Mesodermal cell (in vitro differentiated cells): ENCODE data around the gene HMX1.

ENCODE experiments used
- H3K27ac ChIP-seq: 2 replicates; pipeline ENCODE4 v1.7.0; 2013; ENCODE audit warnings: mild to moderate bottlenecking, low read depth, low read length, moderate library complexity; ENCODE audit not compliant: severe bottlenecking
- H3K36me3 ChIP-seq: 2 replicates; pipeline ENCODE4 v1.7.1; 2013; ENCODE audit warnings: mild to moderate bottlenecking, low read length, moderate library complexity; ENCODE audit not compliant: control insufficient read depth, insufficient read depth
- H3K4me1 ChIP-seq: one replicate; pipeline ENCODE4 v1.7.1; 2013; ENCODE audit warnings: mild to moderate bottlenecking, low read length; ENCODE audit not compliant: insufficient read depth, control insufficient read depth, poor library complexity, severe bottlenecking
- H3K4me3 ChIP-seq: 2 replicates; pipeline ENCODE4 v1.7.0; 2013; ENCODE audit warnings: low read length, control low read depth, mild to moderate bottlenecking; ENCODE audit not compliant: insufficient read depth, poor library complexity, severe bottlenecking; ENCODE audit errors: extremely low read depth
- H3K9me3 ChIP-seq: 2 replicates; pipeline ENCODE4 v1.7.1; 2013; ENCODE audit warnings: mild to moderate bottlenecking, low read length, moderate library complexity; ENCODE audit not compliant: control insufficient read depth
- WGBS, 2 experiments: methylation state at CpG; one replicate each; pipeline ENCODE4 v1.1.5; 2013; ENCODE audit warnings: missing lambda C conversion rate in 2 of 2; ENCODE audit not compliant: insufficient coverage in 2 of 2; 5-methylcytosine and 5-hydroxymethylcytosine counted together

HMX1 gene

DNA sequence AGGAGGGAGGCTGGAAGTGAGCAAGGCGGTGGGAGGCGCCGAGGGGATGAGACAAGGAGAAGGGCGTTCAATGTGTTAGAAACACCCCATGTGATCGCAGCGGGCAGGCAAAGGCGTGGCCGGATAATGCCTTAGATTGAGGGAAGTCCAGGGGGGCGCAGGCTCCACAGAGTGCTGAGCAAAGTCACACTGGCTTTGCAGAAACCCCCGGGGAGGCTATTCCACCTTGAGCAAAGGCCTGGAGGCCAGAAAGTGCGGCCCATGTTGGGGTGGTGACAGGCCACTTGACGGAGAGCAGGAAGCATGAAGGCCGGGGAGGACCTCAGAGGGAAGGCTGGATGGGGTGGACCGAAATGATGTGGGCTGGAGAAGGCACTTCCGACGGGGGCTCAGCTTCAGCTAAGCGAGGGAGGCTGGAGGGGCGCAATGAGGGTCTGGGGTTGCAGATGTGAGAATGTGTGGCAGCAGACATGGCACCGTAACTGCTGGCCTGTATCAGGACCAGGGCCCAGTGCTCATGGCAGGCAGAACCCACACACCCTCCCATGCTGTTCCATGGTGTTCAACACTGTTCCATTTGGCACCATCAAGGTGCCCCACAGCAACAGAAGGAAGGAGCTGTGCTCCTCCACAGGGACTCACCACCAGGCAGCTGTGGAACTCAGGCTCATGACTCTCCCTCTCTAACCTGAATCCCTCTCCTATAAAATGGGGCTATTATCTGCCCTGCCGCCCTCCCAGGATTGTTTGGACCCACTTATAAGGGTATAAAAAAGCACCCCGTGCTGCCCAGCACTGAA lies 50.3 kb downstream of the HMX1 start:
- Histone ChIP-seq H3K9me3 (no peaks in the 10 kb centered on the region), H3K27ac (no peak overlapping the region), H3K4me1 (no peaks in the 10 kb centered on the region), H3K4me3 (no peak overlapping the region), H3K36me3 (no peaks in the 10 kb centered on the region)
- 87 to 91% methylated on average over 15 to 21 of the region's 21 CpGs for WGBS, 2 experiments

DNA sequence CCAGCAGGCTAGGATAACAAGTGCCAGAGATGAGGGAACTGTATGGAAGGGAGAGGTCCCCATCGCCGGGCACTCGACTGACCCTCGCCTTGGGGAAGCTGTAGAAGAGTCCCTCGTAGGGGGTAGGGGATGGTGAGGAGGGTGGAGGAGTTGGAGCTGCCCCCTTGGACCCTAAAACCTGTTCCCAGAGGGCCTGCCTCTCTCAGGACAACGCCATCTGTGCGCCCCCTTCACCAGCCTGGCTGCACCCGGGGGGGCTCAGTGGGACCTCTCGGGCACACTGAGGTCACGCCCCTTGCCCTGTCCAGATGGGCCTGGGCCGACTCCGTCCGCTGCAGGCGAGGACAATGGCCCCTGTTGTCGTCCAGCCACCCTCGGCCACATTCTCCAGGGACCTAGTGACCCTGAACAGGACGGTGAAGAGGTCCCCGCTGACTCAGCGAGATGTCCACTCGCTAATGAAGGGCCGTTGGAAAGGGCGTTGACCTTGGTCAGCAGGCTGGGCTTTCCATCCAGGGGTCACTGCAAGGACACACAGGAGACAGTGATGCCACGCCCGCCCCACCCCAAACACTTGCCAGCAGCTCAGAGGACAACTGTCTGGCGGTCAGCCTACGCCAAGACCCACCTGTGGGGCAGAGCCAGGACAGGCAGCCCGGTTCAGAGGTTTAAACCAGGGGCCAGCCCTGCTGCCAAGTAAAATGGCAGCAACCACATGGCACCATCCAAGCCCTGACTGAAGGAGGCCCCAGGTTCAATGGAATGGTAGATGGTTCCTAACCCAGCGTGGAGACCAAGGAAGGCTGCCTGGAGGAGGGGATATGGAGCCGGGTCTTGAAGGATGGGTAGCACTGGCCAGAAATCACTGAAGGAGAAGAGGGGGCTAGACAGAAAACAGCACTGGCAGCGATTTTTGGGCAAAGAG lies 51.2 kb downstream of the HMX1 start:
- Histone ChIP-seq H3K9me3 (no peaks in the 10 kb centered on the region), H3K27ac (no peak overlapping the region), H3K4me1 (no peaks in the 10 kb centered on the region), H3K36me3 (no peaks in the 10 kb centered on the region), H3K4me3 (no peak overlapping the region)
- WGBS, 2 experiments: 93 to 95% methylated on average over 24 to 30 of the region's 30 CpGs

DNA sequence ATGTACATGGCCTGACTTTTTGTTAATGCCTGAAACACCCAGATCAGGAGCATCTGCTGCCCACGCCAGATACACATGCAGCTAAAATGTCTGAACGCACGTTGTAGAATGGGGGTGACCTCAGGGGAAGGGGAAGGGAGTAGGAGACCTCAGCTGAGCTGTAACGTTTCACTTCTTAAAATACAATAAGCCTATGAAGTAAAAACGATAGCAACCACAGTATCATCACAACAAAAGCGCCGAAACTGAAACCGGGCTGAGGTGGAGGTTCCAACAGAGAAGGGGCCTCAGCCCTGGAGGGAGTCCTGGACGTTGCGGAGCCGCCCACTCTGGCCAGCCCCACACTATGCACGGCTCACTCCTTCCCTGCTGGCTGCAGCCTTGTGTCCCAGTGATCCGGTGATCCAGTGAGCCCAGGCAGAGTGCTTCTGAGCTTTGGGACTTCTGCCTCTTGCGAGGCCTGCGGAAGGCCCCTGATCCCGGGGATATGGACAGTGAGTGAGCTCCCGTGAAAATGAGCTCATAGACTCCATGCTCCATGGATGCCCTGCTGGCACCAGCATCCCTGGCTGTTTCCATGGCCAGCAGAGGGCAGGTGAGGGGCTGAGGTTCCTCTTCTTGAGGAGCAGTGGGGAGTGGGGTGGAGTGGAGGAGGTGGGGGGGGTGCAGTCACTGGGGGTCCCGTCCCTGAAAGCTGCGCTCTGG lies 52.0 kb downstream of the HMX1 start:
- no peak overlapping the region for H3K4me3 ChIP-seq
- no peak overlapping the region for H3K27ac ChIP-seq
- H3K4me1 ChIP-seq: no peaks in the 10 kb centered on the region
- H3K9me3 ChIP-seq: no peaks in the 10 kb centered on the region
- 81 to 84% methylated on average over 13 to 14 of the region's 19 CpGs for WGBS, 2 experiments
- H3K36me3 ChIP-seq: no peaks in the 10 kb centered on the region

DNA sequence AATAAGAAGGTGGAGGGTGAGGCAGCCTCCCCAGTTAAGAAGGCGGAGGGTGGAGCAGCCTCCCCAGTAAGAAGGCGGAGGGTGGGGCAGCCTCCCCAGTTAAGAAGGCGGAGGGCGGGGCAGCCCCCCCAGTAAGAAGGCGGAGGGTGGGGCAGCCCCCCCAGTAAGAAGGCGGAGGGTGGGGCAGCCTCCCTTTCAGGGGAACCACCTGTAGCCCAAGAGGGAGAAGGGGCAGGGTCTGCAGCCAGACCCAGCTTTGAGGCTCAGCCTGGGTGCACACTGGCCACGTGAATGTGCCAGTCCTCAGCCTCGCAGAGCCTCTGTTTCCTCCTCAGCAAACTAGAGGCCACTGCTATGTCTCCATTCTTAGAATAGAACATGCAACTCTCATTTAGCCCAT lies 52.6 kb downstream of the HMX1 start:
- 81 to 92% methylated on average over 4 to 7 of the region's 8 CpGs for WGBS, 2 experiments
- Histone ChIP-seq H3K4me1 (no peaks in the 10 kb centered on the region), H3K27ac (no peak overlapping the region), H3K4me3 (no peak overlapping the region), H3K36me3 (no peaks in the 10 kb centered on the region), H3K9me3 (no peaks in the 10 kb centered on the region)

DNA sequence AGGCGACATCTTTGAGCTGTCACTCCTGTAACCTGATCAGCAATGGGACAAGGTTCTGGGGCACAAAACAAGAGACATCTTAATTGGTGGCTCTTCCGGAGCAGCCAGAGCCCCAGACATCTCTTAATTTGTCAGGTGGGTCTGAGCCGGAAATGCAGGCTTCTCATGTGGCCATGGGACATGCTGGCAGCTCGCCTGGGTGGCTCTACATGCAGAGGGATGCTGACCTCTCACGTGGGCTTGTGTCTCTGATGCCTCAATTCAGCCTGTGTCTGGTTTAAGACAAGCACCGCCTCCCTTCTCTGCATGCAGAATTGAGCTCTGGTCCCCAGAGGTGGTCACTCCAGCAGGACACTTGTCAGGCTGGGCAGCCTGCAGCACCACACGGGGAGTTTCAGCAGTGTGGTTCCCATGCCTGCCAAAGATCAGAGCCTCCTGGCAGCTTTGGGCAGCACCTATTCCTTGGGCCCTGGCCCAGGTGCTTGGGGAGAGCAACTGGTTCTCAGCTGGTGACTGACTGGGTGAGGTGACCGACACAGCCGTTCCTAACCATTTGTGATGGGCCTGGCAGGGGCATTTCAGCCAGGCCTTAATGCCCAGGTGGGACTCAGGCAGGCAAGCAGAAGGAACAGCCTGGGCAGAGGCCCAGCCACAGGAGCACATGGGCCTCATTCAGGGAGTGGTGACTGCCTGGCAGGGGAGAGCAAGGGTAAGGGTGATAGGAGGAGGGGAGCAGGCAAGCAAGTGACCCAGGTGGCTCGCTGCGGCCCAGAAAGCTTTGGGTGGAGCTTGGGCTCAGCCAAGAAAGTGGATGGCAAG lies 53.4 kb downstream of the HMX1 start:
- H3K4me3 ChIP-seq: no peak overlapping the region
- H3K36me3 ChIP-seq: no peaks in the 10 kb centered on the region
- H3K27ac ChIP-seq: no peak overlapping the region
- H3K9me3 ChIP-seq: no peaks in the 10 kb centered on the region
- 85 to 88% methylated on average over 10 to 11 of the region's 11 CpGs for WGBS, 2 experiments
- H3K4me1 ChIP-seq: no peaks in the 10 kb centered on the region

DNA sequence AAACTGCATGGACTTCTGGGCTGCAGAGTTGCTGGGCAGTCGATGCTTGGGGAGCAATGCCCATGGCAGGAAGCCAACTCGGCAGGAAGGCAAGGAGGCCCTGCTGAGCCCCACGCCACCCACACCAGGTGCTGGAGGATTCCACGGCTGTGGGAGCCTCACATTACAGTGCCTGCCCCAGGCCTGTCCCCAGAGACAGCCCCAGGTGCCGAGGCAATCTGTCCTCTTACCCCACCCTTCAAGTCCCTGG lies 53.9 kb downstream of the HMX1 start:
- no peak overlapping the region for H3K4me3 ChIP-seq
- no peaks in the 10 kb centered on the region for H3K9me3 ChIP-seq
- WGBS, 2 experiments: 73 to 81% methylated on average over 5 of the region's 5 CpGs
- no peaks in the 10 kb centered on the region for H3K36me3 ChIP-seq
- H3K27ac ChIP-seq: no peak overlapping the region
- no peaks in the 10 kb centered on the region for H3K4me1 ChIP-seq

DNA sequence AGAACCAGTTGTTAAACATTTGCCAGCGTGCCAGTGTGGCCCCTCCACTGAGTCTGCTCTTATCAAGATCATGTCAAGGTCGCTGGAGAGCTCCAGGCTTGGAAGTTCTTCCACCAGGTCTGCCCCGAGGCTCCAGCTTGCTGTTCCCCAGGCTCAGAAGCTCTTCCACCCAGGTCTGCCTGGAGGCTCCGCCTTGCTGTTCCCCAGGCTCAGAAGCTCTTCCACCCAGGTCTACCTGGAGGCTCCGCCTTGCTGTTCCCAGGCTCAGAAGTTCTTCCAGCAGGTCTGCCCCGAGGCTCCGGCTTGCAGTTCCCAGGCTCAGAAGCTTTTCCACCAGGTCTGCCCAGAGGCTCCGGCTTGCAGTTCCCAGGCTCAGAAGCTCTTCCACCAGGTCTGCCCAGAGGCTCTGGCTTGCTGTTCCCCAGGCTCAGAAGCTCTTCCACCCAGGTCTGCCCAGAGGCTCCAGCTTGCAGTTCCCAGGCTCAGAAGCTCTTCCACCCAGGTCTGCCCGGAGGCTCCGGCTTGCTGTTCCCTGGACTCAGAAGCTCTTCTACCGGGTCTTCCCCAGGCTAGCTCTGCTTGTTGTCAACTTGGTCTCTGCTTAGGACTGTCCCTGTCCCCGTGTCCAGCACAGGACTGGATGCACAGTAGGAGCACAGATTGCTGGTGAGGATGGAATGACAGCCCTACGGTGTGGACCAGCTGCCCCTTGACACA lies 54.4 kb downstream of the HMX1 start:
- Histone ChIP-seq H3K9me3 (no peaks in the 10 kb centered on the region), H3K4me3 (no peak overlapping the region), H3K36me3 (no peaks in the 10 kb centered on the region), H3K4me1 (no peaks in the 10 kb centered on the region), H3K27ac (no peak overlapping the region)
- WGBS, 2 experiments: 82 to 87% methylated on average over 11 to 13 of the region's 13 CpGs
